ENCODE data around the gene CASR.
A peak's percentile ranks its signal among the peaks of the same experiment; 100 is the strongest.

The CASR gene

DNA sequence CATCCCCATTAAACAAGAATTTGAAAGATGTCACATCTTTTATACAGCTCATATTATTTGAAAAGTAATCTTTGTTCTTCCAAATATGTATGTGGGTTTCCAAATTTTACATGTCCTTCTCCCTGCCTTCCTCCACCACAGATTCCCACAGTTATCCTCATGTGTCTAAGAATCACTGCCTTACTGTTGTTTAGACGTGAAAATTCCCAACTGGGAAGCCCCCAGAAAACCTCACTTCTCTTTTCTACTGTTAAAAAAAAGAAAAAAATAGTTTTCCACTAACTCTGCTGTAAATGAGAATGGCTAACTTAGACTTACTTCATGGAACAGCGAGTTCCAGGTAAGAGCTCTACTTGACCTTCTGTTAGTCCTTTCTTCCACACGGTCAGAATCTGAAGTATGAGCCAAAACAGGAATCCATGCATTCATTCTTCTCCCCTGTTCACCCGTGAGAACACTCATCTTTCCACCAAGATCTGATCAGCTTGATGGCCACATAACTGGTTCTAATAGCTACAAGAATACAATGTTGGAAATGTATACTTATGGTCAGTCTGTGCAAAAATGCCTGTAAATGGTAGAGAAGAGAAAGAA, 123.7 kb downstream of the CASR start:
- no peak for DNase-seq

DNA sequence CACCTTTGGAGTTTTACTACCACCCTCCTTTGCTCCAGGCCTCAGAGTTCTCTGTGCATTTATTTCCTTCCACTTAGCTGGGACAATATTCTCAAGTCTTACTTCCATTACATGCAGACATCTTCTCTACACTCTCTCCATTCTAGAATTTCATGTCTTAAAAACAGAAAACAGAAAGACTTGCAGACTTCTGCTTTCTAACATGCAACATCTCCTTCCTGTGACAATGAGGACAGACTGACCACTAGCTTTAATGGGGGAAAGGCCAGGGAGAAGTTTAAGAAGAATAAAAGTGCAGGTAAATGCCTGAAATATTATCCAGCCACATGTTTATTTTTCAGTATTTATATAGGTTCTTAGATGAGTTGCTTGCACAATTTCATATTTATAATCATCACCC, 124.5 kb downstream of the CASR start:
- DNase-seq, result no peak

DNA sequence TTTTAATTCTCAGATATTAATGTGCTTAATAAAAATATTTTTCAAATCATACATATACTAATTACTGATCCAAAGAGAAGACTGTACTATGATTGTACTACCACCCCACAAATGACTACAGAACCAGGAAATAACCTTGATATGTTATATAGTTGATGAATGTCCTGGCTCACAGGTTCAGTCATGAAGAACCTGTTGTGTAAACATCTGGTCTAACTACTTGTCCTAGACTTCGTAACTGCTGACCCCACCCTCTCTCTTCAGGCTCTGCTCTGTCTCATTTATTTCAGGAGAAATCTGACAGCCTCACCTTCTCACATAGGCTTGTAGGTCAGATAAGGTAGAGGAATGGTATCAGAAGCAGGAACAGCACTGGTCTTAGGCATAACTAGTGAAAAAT, 126.9 kb downstream of the CASR start:
- no peak for DNase-seq

DNA sequence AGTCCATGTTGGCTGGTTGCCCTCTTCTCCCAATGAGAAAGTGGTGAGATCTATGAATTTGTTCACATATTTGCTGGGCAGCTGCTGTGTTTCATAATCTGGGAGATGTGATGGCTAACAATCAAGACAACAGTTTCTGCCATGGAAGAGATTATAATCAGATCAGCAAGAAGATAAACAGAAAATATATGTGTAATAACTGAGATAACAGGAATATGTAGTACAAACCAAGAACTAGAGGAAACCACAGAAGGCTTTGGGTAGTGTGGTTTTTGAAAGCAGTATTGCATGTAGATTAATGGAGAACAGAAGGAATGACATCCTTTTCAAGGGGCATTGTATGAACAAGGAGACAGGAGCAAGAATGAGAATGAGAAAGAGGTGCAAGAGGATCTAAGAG, 129.4 kb downstream of the CASR start:
- peak in 1 of 5 experiments; percentile 27 for DNase-seq

DNA sequence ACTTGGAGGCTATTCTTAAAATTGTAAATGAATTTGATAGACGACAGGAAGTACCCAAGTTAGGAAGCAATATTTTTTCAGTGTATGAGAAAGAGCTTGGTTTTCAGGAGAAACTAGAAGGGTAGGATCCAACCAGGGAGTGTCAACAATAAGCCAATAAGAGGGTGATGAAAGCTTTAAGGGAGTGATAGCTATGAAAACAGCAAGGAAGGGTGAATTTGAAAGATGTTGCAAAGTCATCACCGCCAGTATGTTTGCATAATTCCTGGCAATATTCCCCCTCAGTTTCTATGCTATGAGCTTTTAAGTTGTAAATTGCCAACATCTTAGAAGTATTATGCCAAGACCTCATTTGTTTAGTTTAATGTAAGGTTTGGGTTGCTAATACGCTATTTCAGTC, 129.8 kb downstream of the CASR start:
- DNase-seq, result no peak

DNA sequence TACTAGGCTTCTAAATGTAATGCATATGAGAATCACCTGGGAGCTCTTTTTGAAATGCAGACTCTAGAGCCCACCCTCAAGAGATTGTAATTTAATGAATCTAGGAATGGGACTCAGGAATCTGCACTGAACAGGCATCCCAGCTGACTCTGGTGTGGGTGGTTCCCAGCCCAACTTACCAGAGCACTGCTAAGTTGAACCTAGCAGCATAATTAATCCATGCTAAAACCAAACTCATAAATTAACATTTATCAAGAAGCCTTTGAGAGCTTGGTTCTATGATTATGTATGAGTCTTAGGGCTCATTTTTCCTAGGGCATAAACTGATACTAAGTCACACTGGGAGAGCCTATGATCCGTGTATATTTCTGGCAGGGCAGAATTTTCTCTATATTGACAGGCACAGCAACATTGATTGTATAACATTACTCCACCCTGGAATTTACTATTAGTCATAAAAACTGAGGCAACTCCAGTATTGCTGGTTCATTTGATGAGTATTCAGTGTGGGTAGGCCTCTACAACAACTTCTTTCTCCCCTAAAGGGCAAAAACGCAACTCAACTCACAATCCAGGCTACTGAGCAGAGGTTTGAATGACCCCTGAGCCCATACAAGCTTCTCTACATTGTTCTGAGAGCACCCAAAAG, 130.9 kb downstream of the CASR start:
- no peak for DNase-seq

DNA sequence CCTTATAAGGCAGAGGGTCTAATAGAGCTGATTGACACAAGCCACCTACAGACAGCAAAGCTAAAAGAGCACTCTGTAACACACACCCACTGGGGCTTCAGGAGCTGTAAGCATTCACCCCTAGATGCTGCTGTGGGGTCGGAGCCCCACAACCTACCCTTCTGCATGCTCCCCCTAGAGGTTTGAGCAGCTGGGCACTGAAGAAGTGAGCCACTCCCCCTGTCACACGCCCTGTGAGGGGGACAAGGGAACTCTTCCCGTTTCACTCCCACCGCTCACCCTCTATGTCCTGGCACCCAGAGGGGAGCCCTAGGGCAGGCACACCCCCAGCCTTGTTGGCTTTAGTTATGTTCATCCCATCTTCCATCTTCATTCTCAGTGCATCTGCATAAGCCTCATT, 132.2 kb downstream of the CASR start:
- no peak for DNase-seq

DNA sequence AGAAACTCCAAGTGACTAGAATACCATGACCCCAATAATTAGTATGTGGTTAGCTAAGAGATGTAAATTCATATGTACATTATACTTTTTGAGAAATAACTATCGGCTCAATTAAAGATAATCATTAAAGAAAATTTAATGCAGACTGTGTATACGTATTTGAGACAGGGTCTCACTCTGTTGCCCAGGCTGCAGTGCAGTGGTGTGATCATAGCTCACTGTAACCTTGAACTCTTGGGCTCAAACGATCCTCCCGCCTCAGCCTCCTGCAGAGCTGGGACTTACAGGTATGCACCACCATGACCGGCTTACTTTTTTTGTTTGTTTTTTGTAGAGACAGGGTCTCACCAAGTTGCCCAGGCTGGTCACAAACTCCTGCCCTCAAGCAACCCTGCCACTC, 132.9 kb downstream of the CASR start:
- no peak for DNase-seq

DNA sequence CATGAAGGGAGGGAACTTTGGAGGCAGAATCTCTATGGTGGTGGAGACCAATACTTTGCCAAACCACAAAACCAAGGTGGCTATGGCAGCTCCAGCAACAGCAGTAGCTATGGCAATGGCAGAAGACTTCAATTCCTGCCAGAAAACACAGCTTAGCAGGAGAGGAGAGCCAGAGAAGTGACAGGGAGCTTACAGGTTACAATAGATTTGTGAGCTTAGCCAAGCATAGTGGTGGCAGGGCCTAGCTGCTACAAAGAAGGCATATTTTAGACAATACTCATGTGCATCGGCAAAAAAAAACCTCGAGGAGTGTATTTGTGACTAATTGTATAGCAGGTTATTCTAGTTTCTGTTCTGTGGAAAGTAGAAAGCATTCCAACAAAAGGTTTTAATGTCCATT, 135.2 kb downstream of the CASR start:
- DNase-seq, result no peak

DNA sequence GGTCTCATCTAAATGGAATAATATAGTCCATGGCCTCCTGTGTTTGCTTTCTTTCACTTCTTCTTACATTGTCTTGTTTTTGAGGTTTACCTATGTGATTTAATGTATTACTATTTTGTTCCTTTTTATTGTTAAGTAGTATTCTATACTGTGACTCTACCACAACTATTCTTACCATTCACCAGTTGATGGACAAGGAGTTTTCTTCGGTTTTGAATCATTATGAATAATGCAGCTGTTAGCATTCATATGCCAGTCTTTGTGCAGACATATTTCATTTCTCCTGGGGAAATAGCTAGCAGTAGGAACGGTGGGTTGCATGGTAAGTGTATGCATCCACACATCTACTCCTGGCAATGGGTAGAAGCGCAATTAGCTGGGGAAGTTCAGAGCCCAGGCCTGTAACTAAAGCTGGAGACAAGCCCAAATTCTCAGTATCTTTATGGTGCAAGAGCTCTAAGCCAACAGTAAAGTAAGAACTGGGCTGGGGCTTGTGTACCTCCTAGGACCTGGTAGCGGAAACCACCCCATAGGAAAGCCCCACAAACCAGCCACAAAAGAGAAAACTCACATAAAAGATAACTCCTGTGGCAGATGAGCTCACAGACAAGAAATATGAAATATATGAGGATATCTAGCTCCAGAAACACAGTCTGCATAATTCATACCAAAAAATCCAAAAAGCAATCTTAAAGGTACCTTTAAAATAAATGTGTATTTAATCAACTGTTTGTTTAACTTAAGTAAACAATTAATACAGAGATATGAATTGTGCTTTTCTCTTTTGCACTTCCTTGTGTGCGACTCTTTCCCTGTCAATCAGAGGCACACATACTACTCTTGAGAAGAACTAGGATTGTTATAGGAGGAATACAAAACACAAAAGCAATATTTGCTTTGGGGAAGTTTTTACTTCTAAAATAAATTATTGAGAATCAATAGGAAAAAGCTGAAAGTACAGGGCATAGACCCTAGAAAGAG, 138.9 kb downstream of the CASR start:
- peak in 2 of 5 experiments; percentile 4 to 64 for DNase-seq

DNA sequence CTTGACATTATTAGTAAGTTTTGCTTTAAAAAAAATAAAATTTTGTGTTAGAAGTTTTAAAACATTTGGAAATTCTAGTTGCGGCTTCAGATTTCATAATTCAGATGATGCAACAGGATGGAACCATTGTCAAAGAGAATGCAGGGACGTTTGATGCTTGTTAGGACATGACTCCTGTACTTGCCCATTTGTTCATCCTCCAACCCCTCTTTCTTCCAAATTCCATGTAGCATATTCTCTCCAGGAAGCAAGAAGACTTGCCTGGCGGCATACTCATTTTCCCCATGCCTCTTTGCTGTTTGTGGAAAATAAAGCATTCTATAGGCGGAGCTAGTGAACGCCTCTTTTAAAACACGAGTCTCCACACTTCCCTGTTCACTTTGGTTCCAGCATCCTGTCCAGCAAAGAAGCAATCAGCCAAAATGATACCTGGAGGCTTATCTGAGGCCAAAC, 141.4 kb downstream of the CASR start, which contains the start of gene CSTA:
TSS of gene CSTA (plus strand) at position 378 of the 453 bp plus-strand sequence. CDS start at position 423, 45 bp downstream.
- DNase-seq, result no peak

DNA sequence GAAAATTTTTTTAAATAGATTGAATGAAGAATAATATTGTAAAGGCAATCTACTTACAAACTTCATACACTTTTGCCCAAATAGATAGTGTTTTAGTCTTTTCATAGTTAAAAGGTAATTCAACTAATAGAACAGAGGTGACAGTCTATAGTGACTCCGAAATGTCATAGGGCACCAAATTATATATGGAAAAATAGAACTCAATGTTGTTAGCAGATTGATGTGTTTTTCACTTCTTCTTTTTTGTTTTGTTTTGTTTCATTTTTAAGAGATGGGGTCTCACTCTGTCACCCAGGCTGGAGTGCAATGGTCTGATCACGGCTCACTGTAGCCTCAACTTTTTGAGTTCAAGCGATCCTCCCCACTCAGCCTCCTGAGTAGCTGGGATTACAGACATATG, 142.3 kb downstream of the CASR start:
- DNase-seq, result no peak

DNA sequence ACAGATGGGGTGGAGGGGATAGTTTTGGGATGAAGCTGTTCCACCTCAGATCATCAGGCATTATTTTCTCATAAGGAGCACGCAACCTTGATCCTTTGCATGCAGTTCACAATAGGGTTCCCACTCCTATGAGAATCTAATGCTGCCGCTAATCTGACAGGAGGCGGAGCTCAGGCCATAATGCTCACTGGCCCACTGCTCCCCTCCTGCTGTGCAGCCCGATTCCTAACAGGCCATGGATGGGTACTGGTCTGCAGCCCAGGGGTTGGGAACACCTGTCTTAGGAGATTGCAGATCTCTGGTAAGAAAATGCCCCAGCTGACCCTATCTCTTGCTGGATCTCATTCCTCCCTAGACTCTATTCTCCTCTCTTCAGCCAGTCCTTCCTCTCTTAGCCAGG, 148.4 kb downstream of the CASR start:
- DNase-seq, result no peak

DNA sequence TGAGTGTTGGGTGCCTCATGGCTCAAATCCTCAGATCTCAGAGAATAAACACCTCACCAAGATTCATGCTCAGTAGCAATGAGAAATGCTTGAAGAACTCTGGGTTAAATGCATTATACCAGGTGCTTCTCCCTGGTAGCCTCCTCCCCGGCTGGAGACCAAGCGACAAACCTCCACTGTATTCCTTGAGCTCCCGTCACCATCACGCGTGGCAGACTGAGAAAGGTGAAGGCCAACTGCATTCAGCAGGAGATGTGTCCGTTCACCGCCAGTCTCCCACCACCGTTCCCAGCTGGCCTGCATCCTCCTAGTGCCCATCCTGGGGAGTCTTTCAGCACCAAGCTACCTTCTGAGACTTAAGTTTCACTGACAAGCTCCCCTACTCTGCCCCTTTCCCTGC, 149.1 kb downstream of the CASR start:
- no peak for DNase-seq

All from T-helper 2 cell (primary cell).